ENCODE results near the gene ANKMY1. TPM values are rescaled to one million over a fixed set of nuclear protein-coding genes. Genes with fewer than 3 reads are reported as not detected.

Gene ANKMY1
- total and polyA plus RNA-seq, 3 donors from 2014 or later, result 57.3 to 92.5 (median 75.7) TPM

DNA sequence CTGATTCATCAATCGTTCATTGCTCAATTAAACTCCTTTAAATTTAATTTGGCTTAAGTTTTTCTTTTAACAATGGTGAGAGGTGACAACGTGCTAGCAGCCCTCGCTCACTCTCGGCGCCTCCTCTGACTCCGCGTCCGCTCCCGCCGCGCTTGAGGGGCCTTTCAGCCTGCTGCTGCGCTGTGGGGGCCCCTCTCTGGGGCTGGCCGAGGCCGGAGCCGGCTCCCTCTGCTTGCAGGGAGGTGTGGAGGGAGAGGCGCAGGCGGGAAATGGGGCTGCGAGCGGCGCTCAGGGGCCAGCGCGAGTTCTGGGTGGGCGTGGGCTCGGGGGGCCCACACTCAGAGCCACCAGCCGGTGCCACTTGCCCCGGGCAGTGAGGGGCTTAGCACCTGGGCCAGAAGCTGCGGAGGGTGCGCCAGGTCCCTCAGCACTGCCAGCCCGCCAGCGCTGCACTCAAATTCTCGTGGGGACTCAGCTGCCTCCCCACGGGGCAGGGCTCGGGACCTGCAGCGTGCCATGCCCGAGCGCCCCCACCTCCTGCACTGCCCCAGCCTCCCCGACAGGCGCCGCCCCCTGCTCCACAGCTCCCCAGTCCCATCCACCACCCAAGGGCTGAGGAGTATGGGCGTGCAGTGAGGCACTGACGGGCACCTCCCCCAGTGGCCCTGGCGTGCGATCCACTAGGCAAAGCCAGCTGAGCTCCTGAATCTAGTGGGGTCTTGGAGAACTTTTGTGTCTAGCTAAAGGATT is 19.6 kb downstream of the ANKMY1 start:
- Histone ChIP-seq H3K36me3 (ENCODE audit: low read depth, missing control alignments) (no peaks in the 10 kb centered on the region), H3K9me3 (no peaks in the 10 kb centered on the region), H3K4me3 (peak overlapping the region; percentile 4 to 35), H3K27ac (no peak overlapping the region), H3K27me3 (no peaks in the 10 kb centered on the region), H3K4me1 (no peaks in the 10 kb centered on the region)
- no peak for DNase-seq
- intact Hi-C loops (cut with DNase I; ENCODE audit: low total_unique reads), result no loop called here
- TF ChIP-seq, protein P1, sequence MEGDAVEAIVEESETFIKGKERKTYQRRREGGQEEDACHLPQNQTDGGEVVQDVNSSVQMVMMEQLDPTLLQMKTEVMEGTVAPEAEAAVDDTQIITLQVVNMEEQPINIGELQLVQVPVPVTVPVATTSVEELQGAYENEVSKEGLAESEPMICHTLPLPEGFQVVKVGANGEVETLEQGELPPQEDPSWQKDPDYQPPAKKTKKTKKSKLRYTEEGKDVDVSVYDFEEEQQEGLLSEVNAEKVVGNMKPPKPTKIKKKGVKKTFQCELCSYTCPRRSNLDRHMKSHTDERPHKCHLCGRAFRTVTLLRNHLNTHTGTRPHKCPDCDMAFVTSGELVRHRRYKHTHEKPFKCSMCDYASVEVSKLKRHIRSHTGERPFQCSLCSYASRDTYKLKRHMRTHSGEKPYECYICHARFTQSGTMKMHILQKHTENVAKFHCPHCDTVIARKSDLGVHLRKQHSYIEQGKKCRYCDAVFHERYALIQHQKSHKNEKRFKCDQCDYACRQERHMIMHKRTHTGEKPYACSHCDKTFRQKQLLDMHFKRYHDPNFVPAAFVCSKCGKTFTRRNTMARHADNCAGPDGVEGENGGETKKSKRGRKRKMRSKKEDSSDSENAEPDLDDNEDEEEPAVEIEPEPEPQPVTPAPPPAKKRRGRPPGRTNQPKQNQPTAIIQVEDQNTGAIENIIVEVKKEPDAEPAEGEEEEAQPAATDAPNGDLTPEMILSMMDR (IDR thresholded peaks at IDR 0.05), result no peak
- no peak for TF ChIP-seq POLR2A (IDR thresholded peaks at IDR 0.05)
- 64 to 85% methylated on average over 7 to 34 of the region's 43 CpGs for WGBS, 2 donors

GRCh38 chr2:240532031-240532775 is 25.6 kb downstream of the ANKMY1 start:
- DNase-seq, result no peak
- Histone ChIP-seq H3K27me3 (no peaks in the 10 kb centered on the region), H3K27ac (no peak overlapping the region), H3K9me3 (no peaks in the 10 kb centered on the region), H3K4me3 (no peak overlapping the region), H3K36me3 (ENCODE audit: low read depth, missing control alignments) (no peaks in the 10 kb centered on the region), H3K4me1 (no peaks in the 10 kb centered on the region)
- intact Hi-C loops (cut with DNase I; ENCODE audit: low total_unique reads), result no loop called here
- no peak for TF ChIP-seq POLR2A (IDR thresholded peaks at IDR 0.05)
- TF ChIP-seq, protein P1 (IDR thresholded peaks at IDR 0.05), result no peak
- 92 to 96% methylated on average over 1 of the region's 1 CpG for WGBS, 2 donors

DNA sequence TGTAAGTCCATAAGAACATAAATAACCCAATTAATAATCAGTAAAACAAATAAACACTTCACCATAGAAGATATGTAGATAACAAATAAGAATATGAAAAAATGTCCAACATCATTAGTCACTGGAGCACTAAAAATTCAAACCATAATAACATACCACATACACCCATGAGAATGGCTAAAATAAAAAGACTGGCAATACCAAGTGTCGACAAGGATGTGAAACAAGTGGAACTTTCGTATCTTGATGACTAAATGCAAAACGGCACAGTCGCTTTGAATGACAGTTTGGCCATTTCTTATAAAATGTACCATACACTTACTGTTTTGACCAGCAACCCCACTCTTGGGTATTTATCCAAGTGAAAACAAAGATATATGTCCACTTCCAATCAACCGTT is 26.8 kb downstream of the ANKMY1 start:
- intact Hi-C loops (cut with DNase I; ENCODE audit: low total_unique reads), result no loop called here
- H3K4me3 ChIP-seq, result no peak overlapping the region
- H3K27ac ChIP-seq, result no peak overlapping the region
- no peak for DNase-seq
- WGBS, 2 donors, result 96 to 99% methylated on average over 5 of the region's 5 CpGs
- no peaks in the 10 kb centered on the region for H3K27me3 ChIP-seq
- no peaks in the 10 kb centered on the region for H3K9me3 ChIP-seq
- no peaks in the 10 kb centered on the region for H3K36me3 ChIP-seq (ENCODE audit: low read depth, missing control alignments)
- no peaks in the 10 kb centered on the region for H3K4me1 ChIP-seq
- TF ChIP-seq POLR2A (IDR thresholded peaks at IDR 0.05), result no peak
- TF ChIP-seq, protein P1 (IDR thresholded peaks at IDR 0.05), result no peak

- Histone ChIP-seq H3K27ac (no peak overlapping the region), H3K36me3 (ENCODE audit: low read depth, missing control alignments) (no peaks in the 10 kb centered on the region), H3K9me3 (no peaks in the 10 kb centered on the region), H3K4me3 (no peak overlapping the region), H3K4me1 (no peaks in the 10 kb centered on the region), H3K27me3 (no peaks in the 10 kb centered on the region)
- TF ChIP-seq, protein P1 (IDR thresholded peaks at IDR 0.05), result no peak
- no peak for TF ChIP-seq POLR2A (IDR thresholded peaks at IDR 0.05)
- intact Hi-C loops (cut with DNase I; ENCODE audit: low total_unique reads), result no loop called here
- no peak for DNase-seq
- 86 to 90% methylated on average over 7 of the region's 7 CpGs for WGBS, 2 donors
Measured at GRCh38 chr2:240530181-240530580, 27.6 kb downstream of the ANKMY1 start.

Measured in testis (tissue), 3 donors.